ENCODE measurements around the gene PTP4A2. TPM values are rescaled to one million over a fixed set of nuclear protein-coding genes. Genes with fewer than 3 reads are reported as not detected.

The PTP4A2 gene
- total and polyA plus RNA-seq, 10 of the 15 experiments (the other 5 are each of a cell fraction or from before 2014, with no cell fraction given): 180 to 909 (median 375) TPM

DNA sequence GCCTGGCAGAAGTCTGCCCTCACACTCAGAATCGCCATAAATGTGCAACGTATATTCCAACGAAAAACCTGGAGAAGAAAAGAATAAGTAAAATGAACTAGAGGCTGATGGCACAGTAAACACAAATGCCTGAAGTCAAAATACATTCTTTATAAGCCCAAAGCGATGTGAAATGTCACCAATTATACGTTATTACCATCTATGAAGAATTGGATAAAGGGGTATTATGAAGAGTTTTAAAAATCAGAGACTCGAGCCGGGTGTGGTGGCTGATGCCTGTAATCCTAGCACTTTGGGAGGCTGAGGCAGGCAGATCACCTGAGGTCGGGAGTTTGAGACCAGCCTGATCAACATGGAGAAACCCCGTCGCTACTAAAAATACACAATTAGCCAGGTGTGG is 18.6 kb downstream of the PTP4A2 start:
- H3K9ac ChIP-seq (ENCODE audit: control insufficient read depth, insufficient read depth, low read length): no peak overlapping the region
- H3K4me2 ChIP-seq (ENCODE audit: control insufficient read depth, insufficient read depth): no peak overlapping the region
- TF ChIP-seq, protein P1, sequence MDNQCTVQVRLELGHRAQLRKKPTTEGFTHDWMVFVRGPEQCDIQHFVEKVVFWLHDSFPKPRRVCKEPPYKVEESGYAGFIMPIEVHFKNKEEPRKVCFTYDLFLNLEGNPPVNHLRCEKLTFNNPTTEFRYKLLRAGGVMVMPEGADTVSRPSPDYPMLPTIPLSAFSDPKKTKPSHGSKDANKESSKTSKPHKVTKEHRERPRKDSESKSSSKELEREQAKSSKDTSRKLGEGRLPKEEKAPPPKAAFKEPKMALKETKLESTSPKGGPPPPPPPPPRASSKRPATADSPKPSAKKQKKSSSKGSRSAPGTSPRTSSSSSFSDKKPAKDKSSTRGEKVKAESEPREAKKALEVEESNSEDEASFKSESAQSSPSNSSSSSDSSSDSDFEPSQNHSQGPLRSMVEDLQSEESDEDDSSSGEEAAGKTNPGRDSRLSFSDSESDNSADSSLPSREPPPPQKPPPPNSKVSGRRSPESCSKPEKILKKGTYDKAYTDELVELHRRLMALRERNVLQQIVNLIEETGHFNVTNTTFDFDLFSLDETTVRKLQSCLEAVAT (IDR thresholded peaks at IDR 0.05): 0 out of 2 replicates have a peak, but pooled peaks have one; percentile 28
- no peak for TF ChIP-seq CREB1 (IDR thresholded peaks at IDR 0.05; ENCODE audit: low read depth)
- no peak overlapping the region for H2AFZ ChIP-seq (ENCODE audit: control insufficient read depth, low read depth, low read length)
- intact Hi-C loops (cut with micrococcal nuclease; ENCODE audit: unreplicated experiment) (loop anchor here (10.0 kb wide), 1 partner anchor 45 kb away; no protein-coding TSS in a partner anchor), in situ Hi-C loops (cut with MboI) (no loop called here)
- ATAC-seq (no peak), FAIRE-seq (no peak), DNase-seq (ENCODE audit: low read depth, low spot score) (no peak)
- peaks cover 10% of the 10 kb centered on the region for H3K4me1 ChIP-seq (ENCODE audit: control insufficient read depth, insufficient read depth, low read length)
- H4K20me1 ChIP-seq (ENCODE audit: control insufficient read depth, insufficient read depth): peaks cover 5% of the 10 kb centered on the region
- RAD21 ChIA-PET (ENCODE audit: unreplicated experiment): interaction anchor here (0.7 kb wide), 1 partner anchor 113 kb away, joined by 4 read pairs; no protein-coding TSS in a partner anchor
- peaks cover 2 to 30% of the 10 kb centered on the region in 2 experiments for H3K36me3 ChIP-seq (ENCODE audit: control insufficient read depth in 2 of 2, insufficient read depth in 2 of 2, low read length in 1 of 2)
- H3K79me2 ChIP-seq (ENCODE audit: control insufficient read depth, insufficient read depth, low read length): peaks cover 85% of the 10 kb centered on the region
- no peak overlapping the region for H3K27ac ChIP-seq (ENCODE audit: control insufficient read depth, insufficient read depth)
- H3K27me3 ChIP-seq (replicated peaks in 1 of 2; ENCODE audit: control insufficient read depth in 2 of 2, insufficient read depth in 2 of 2, low read length in 1 of 2): no peaks in the 10 kb centered on the region
- 88% methylated on average over 10 of the region's 10 CpGs for WGBS (ENCODE audit: insufficient coverage, insufficient replicate concordance, low lambda C conversion rate, missing lambda C conversion rate)
- no peaks in the 10 kb centered on the region; the same call in 2 of the 3 replicates for H3K9me3 ChIP-seq (replicated peaks; ENCODE audit: control insufficient read depth, insufficient read depth, low read length)
- CTCF ChIA-PET: no interaction called here
- SMC1A ChIA-PET (ENCODE audit: uncharacterized antibody, unreplicated experiment): interaction anchor here (0.7 kb wide), 1 partner anchor 16 kb away, joined by 5 read pairs; no protein-coding TSS in a partner anchor
- no peak overlapping the region for H3K4me3 ChIP-seq
- POLR2A ChIA-PET: interaction anchor here (0.7 kb wide), 1 partner anchor 15 kb away, joined by 6 read pairs; no protein-coding TSS in a partner anchor
- no TSS peak for BruUV-seq (replicated peaks)

DNA sequence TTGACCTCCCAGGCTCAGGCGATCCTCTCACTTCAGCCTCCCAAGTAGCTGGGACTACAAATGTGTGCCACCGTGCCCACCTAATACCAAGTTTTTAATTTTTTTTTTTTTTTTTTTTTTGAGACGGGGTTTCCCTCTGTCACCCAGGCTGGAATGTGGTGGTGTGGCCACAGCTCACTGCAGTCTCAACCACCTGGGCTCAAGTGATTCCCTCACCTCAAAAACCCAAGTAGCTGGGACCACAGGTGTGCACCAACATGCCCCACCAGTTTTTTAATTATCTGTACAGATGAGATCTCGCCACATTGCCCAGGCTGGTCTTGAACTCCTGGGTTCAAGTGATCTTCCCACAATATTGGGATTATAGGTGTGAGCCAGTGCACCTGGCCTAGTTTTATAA is 22.7 kb downstream of the PTP4A2 start:
- Histone ChIP-seq H3K4me2 (ENCODE audit: control insufficient read depth, insufficient read depth) (no peak overlapping the region), H4K20me1 (ENCODE audit: control insufficient read depth, insufficient read depth) (no peaks in the 10 kb centered on the region), H3K4me3 (no peak overlapping the region), H3K36me3 (ENCODE audit: control insufficient read depth in 2 of 2, insufficient read depth in 2 of 2, low read length in 1 of 2) (peaks cover 7 to 41% of the 10 kb centered on the region in 2 experiments), H3K27me3 (replicated peaks in 1 of 2; ENCODE audit: control insufficient read depth in 2 of 2, insufficient read depth in 2 of 2, low read length in 1 of 2) (no peaks in the 10 kb centered on the region), H3K9ac (ENCODE audit: control insufficient read depth, insufficient read depth, low read length) (no peak overlapping the region), H3K27ac (ENCODE audit: control insufficient read depth, insufficient read depth) (no peak overlapping the region), H3K9me3 (replicated peaks; ENCODE audit: control insufficient read depth, insufficient read depth, low read length) (no peaks in the 10 kb centered on the region; the same call in 2 of the 3 replicates), H3K4me1 (ENCODE audit: control insufficient read depth, insufficient read depth, low read length) (peaks cover 29% of the 10 kb centered on the region), H2AFZ (ENCODE audit: control insufficient read depth, low read depth, low read length) (no peak overlapping the region), H3K79me2 (ENCODE audit: control insufficient read depth, insufficient read depth, low read length) (peaks cover 88% of the 10 kb centered on the region)
- ChIA-PET RAD21 (ENCODE audit: unreplicated experiment) (interaction anchor here (0.7 to 4.0 kb wide), 7 partner anchors 8 to 49 kb away, joined by 3 to 25 read pairs (median 3); partner anchors contain the start of gene PTP4A2), CTCF (interaction anchor here (0.7 to 6.3 kb wide), 9 partner anchors 9 to 158 kb away, joined by 3 to 38 read pairs (median 3); no protein-coding TSS in a partner anchor), POLR2A (interaction anchor here (0.6 to 2.6 kb wide), 7 partner anchors 10 to 66 kb away, joined by 3 to 15 read pairs (median 4); no protein-coding TSS in a partner anchor), SMC1A (ENCODE audit: uncharacterized antibody, unreplicated experiment) (interaction anchor here (0.9 to 7.5 kb wide), 16 partner anchors 10 to 68 kb away, joined by 3 to 67 read pairs (median 7); no protein-coding TSS in a partner anchor)
- no peak for DNase-seq (ENCODE audit: low read depth, low spot score)
- WGBS (ENCODE audit: insufficient coverage, insufficient replicate concordance, low lambda C conversion rate, missing lambda C conversion rate): 95% methylated on average over 3 of the region's 4 CpGs
- 0 out of 2 replicates have a peak, but pooled peaks have one; percentile 14 for TF ChIP-seq RUNX3 (IDR thresholded peaks at IDR 0.05; ENCODE audit: low read length)
- TF ChIP-seq ETV6 (conservative IDR thresholded peaks at IDR 0.05 in 1 of 2, IDR thresholded peaks at IDR 0.05 in 1 of 2; ENCODE audit: borderline replicate concordance in 1 of 2, low read depth in 1 of 2): no peak
- no TSS peak for BruUV-seq (replicated peaks)
- in situ Hi-C loops (cut with MboI) (no loop called here), intact Hi-C loops (cut with micrococcal nuclease; ENCODE audit: unreplicated experiment) (loop anchor here (10.0 kb wide), 1 partner anchor 49 kb away; no protein-coding TSS in a partner anchor)
- no peak for ATAC-seq
- FAIRE-seq: no peak

Data from GM12878 (cell line).